Stimulated activated naive CD4-positive, alpha-beta T cell (primary cell): ENCODE data around the gene HTRA2.
A peak's percentile ranks its signal among the peaks of the same experiment; 100 is the strongest.
"Not testable (repeated sequence)": the region's sequence is repeated elsewhere in the genome, so short reads cannot be mapped to it uniquely, and the experiment has no call there.

Source experiments
- DNase-seq, 6 experiments: peaks; one replicate each; lab custom pipeline; 2025; lab: John Stamatoyannopoulos, UW

Gene HTRA2

DNA sequence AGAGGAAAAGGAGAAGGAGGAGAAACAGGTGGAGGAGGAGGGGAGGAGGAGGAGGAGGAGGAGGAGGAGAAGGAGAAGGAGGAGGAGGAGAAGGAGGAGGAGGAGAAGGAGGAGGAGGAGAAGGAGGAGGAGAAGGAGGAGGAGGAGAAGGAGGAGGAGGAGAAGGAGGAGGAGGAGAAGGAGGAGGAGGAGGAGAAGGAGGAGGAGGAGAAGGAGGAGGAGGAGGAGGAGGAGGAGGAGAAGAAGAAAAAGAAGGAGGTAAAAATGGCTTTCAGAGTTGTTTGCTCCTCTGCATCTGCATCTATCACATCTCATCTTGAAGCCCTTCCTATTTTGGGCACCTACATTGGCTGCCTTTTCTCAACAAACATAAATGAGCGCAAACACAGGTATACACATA, 31.3 kb downstream of the HTRA2 start:
- DNase-seq = not testable (repeated sequence)

DNA sequence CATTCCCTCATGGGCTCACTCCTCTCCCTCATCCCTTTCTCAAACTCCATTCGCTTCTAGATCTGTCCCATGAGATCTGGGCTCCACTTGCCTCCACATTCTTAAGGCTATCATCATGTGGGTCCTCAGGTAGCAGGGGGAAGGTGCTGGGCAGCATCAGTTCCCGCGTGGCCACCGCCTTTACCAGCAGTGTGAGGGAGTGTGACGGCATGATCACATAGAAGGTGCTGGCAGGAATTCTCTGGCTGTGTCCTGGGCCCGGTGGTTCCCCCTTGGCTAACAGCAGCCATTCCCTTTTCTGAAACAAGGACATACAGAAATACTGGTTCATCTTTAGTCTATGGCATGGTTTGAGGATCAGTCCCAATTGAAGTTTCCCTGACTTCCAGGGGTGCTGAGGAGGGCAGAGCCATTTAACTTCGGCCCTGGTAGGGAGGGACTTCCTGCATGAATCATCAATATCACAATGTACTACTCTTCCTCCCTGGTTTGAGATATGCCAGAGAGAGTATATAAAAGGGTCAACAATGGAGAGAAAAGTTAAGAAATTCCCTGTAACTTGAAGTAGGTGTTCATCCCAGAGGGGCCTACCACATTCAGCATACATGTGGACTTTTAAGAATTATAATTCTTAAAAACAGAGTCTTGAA, 32.5 kb downstream of the HTRA2 start:
- DNase-seq = no peak

DNA sequence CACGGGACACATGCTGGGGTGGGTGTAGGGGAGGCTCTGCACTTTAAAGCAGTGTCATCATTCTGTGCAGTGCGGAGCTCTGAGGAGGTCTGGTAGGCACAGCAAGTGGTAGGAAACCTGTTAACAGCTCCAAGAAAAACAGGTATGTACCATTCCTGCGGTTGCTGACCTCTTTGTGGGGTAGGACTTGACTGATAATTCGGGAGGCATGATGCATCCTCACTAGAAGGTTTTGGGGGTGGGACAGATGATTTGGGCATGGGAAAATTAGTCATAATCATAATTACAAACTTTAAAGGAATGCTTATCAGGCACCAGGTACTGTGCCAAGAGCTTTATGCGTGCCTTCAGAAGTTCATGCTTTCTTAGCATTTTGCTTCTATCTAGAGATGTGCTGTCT, 34.5 kb downstream of the HTRA2 start:
- no peak for DNase-seq

DNA sequence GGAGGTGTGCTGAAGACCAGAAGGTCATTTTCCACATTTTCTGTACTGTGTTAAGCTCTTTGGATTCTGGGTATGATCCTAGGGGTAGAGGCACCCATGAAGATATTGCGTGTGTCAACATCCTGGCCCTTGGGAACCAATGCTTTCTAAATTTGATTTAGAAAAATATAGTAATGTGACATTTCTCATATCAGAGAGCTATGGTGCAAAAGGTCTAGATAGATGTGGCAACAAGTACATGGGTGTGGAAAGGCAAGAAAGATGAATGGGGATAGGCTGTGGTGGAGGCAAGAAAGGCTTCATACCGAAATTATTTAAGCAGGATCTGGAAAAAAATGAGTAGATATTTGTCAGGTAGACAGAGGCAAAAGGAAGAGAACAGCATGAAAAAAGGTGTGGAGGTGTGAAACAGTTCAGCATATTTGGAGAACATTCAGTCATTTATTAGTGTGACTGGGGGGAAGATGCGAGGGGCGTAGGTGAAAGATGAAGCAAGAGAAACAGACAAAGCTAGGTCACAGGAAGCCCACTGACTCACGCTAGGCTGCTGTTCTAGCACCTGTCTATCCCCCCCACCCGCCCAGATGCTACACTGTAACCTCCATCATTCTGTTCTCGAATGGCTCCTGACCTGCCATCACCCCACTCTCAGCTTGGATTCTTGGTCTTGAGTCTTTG, 36.5 kb downstream of the HTRA2 start:
- DNase-seq = no peak

DNA sequence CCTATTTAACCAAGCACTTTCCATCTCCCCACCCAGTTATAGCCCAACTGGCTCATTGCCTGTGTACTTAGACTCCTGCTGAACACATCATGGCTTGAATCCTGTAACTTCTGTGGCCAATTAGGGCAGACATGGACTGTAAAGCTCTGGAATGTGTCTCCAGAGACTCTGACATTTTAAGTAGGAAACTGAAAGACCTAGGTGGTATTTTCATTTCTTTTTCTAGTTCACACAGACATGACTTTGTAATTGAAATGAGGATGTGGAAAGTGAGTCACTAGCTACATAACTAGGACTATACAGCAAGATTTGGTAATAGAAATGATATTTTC, 37.0 kb downstream of the HTRA2 start:
- no peak for DNase-seq

DNA sequence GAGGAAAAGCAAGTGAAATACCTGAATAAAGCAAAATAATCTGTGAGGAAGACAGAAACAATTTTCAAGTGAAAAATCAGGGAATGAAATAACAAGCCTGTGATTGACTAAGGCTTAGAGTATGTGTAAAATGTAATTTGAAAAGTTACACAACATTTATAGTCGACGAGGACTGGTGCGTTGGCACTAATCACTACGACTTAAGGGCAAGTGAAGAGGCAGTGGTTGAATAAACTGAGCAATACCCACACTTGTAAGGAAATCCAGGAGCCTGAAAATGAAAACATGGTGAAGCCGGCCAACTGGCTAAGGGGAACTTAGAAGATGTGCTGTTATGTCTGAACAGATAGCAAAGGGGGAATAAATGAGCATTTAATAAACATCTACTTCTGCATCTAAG, 38.1 kb downstream of the HTRA2 start:
- no peak for DNase-seq

DNA sequence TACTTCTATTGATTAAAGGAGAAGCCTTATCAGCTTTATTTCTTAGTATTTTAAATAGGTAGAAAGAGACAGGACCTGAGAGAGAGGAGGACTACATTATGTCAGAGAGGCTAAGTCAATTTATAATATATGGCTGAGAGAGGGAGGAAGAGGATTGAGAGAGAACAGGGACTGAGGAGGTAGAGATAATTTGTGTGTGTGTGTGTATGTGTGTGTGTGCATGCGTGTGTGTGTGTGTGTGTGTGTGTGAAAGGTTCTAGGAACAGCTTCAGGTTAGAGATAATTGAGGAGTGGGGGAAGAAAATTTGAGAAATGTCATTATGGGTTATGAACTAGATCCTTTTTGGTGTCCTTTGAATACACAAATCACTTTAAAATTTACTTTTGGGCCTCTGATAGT, 40.0 kb downstream of the HTRA2 start:
- DNase-seq = no peak

- no peak for DNase-seq
Measured at GRCh38 chr2:74571058-74571457, 41.3 kb downstream of the HTRA2 start.

DNA sequence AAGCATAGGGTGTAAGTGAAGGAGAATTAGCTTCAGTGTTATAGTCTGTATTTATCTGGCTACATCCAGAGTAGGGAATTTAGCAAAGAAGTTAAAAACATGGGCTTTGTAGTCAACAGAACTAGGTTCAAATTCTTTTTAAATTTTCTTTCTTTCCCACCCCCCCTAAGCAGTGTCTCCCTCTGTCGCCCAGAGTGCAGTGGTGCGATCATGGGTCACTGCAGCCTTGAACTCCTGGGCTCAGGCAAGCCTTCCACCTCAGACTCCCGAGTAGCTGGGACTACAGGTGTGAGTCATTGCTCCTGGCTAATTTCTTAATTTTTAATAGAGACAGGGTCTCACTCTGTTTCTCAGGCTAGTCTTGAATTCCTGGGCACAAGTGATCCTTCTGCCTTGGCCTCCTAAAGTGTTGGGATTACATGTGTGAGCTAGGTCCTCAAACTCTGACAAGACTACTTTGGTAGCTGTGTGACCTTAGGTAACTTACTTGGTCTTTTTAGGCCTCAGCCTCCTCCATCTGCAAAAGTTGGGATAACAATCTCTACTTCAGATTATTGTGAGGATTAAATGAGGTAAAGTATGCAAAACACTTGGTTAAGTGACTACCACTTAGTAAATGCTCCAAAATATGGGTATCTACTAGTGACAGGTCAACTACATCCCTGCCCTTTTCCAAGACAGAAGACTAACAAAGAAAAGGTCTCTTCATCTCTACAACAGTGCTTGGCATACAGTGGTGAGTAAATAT, 42.6 kb downstream of the HTRA2 start:
- no peak for DNase-seq

- peak in 3 of 6 experiments; percentile 2 to 26 (median 21) for DNase-seq
Measured at GRCh38 chr2:74573747-74574562, 44.2 kb downstream of the HTRA2 start.

GRCh38 chr2:74575320-74575719, 45.6 kb downstream of the HTRA2 start:
- no peak for DNase-seq

- no peak for DNase-seq
Measured at GRCh38 chr2:74576211-74576862, 46.6 kb downstream of the HTRA2 start.

DNA sequence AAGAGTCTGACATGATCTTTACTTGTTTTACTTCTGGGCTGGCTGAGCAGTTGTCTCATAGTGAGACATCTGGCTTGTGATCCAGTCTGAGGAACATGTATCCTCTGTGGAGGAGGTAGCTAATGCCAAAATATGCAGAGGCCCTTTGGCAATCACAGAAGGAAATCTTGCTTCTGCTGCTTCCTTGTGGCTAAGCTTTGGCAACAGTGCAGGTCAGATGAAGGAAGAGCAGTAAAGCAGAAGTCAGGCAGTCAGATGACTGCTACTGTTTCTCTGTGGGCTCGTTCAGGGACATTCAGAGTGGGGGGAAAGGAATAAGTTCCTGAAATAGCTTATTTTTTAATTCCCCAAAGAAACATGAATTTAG, 47.1 kb downstream of the HTRA2 start:
- DNase-seq = no peak

- DNase-seq = no peak
Measured at GRCh38 chr2:74577448-74577847, 47.7 kb downstream of the HTRA2 start.

GRCh38 chr2:74578408-74578807, 48.7 kb downstream of the HTRA2 start:
- no peak for DNase-seq

- no peak for DNase-seq
Measured at GRCh38 chr2:74581463-74581862, 51.7 kb downstream of the HTRA2 start.

DNA sequence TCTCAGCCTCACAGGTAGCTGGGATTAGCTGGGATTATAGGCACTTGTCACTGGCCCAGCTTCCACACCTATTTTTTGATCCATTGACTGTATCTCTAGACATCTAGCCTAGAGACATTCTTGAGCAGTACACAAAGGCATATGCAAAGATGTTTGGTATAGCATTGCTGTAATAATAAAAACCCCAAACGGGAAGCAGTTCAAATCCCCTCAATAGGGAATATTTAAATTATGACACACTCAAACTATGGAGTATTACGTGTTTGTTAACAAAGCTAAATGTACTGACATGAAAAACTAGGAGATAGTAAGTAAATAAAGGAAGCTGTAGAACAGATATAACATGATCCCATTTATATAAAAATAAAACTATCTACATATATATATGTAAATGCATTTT, 52.5 kb downstream of the HTRA2 start:
- no peak for DNase-seq
